ENCODE measurements around the gene MYADM. TPM values are rescaled to one million over a fixed set of nuclear protein-coding genes. Genes with fewer than 3 reads are reported as not detected.
A peak's percentile ranks its signal among the peaks of the same experiment; 100 is the strongest.
"Not testable (repeated sequence)": the region's sequence is repeated elsewhere in the genome, so short reads cannot be mapped to it uniquely, and the experiment has no call there.

The MYADM gene
- total and polyA plus RNA-seq, 2 of the 13 experiments (the other 11 are each of a cell fraction or from before 2014, with no cell fraction given), result 19.9 to 38.1 TPM

GRCh38 chr19:53840241-53840640 is 27.4 kb upstream of the MYADM start:
- not testable (repeated sequence) for FAIRE-seq
- in situ Hi-C loops (cut with HindIII; ENCODE audit: extremely low pct_ligation_motif_present, low pct_unique_long_range_greater_than_20kb), result loop anchor here (5.0 kb wide), 1 partner anchor 42 kb away; the partner anchor contains the start of gene PRKCG

GRCh38 chr19:53840914-53841313 is 26.8 kb upstream of the MYADM start:
- peaks cover 29% of the 10 kb centered on the region for H3K4me1 ChIP-seq (ENCODE audit: insufficient read depth, low read length)
- in situ Hi-C loops (cut with HindIII; ENCODE audit: extremely low pct_ligation_motif_present, low pct_unique_long_range_greater_than_20kb), result loop anchor here (5.0 kb wide), 1 partner anchor 41 kb away; the partner anchor contains the start of gene PRKCG
- not testable (repeated sequence) for FAIRE-seq; ATAC-seq; BruUV-seq (replicated peaks); H3K27ac ChIP-seq (ENCODE audit: extremely low read length, insufficient read depth, low read length); H3K36me3 ChIP-seq (replicated peaks in 1 of 2; ENCODE audit: control insufficient read depth in 1 of 2, insufficient read depth in 2 of 2, low read length in 2 of 2); H3K27me3 ChIP-seq (ENCODE audit: control insufficient read depth in 1 of 2, insufficient read depth in 2 of 2, low read length in 2 of 2); H4K20me1 ChIP-seq (ENCODE audit: insufficient read depth, low read length); H3K4me2 ChIP-seq (ENCODE audit: low read depth, low read length); H3K4me3 ChIP-seq (replicated peaks in 1 of 3; ENCODE audit: insufficient read depth in 1 of 3, low read depth in 2 of 3, low read length in 3 of 3); H3K79me2 ChIP-seq (ENCODE audit: insufficient read depth, low read length); H3K9ac ChIP-seq (ENCODE audit: insufficient read depth, low read depth, low read length); DNase-seq (ENCODE audit: low spot score); H2AFZ ChIP-seq (ENCODE audit: low read length); H3K9me3 ChIP-seq (ENCODE audit: low read length)
- WGBS (ENCODE audit: low lambda C conversion rate), result 31% methylated on average over 4 of the region's 4 CpGs
- POLR2A ChIA-PET, result interaction anchor here (0.7 to 1.2 kb wide), 2 partner anchors 25 to 27 kb away, joined by 3 to 5 read pairs; partner anchors contain the start of gene MYADM
- CTCF ChIA-PET (ENCODE audit: low intra/inter-chr PET ratio, low total read pairs), result interaction anchor here (2.1 to 2.6 kb wide), 3 partner anchors 41 to 189 kb away, joined by 14 to 34 read pairs (median 28); partner anchors contain the start of gene PRKCG
- intact Hi-C loops (cut with micrococcal nuclease; ENCODE audit: unreplicated experiment), result loop anchor here (5.0 kb wide), 1 partner anchor 34 kb away; no protein-coding TSS in a partner anchor

More at GRCh38 chr19:53840241-53840640, 27.4 kb upstream of the MYADM start:
- DNase-seq (ENCODE audit: low spot score); ATAC-seq; BruUV-seq (replicated peaks); H3K27ac ChIP-seq (ENCODE audit: extremely low read length, insufficient read depth, low read length); H3K9ac ChIP-seq (ENCODE audit: insufficient read depth, low read depth, low read length); H2AFZ ChIP-seq (ENCODE audit: low read length); H3K36me3 ChIP-seq (replicated peaks in 1 of 2; ENCODE audit: control insufficient read depth in 1 of 2, insufficient read depth in 2 of 2, low read length in 2 of 2); H3K79me2 ChIP-seq (ENCODE audit: insufficient read depth, low read length); H3K4me2 ChIP-seq (ENCODE audit: low read depth, low read length); H4K20me1 ChIP-seq (ENCODE audit: insufficient read depth, low read length); H3K4me3 ChIP-seq (replicated peaks in 1 of 3; ENCODE audit: insufficient read depth in 1 of 3, low read depth in 2 of 3, low read length in 3 of 3); H3K27me3 ChIP-seq (ENCODE audit: control insufficient read depth in 1 of 2, insufficient read depth in 2 of 2, low read length in 2 of 2); H3K9me3 ChIP-seq (ENCODE audit: low read length); CTCF ChIA-PET (ENCODE audit: low intra/inter-chr PET ratio, low total read pairs): not testable (repeated sequence)
- intact Hi-C loops (cut with micrococcal nuclease; ENCODE audit: unreplicated experiment), result loop anchor here (5.0 kb wide), 1 partner anchor 33 kb away; no protein-coding TSS in a partner anchor
- POLR2A ChIA-PET, result interaction anchor here (0.7 kb wide), 1 partner anchor 26 kb away, joined by 5 read pairs; no protein-coding TSS in a partner anchor
- H3K4me1 ChIP-seq (ENCODE audit: insufficient read depth, low read length), result peaks cover 29% of the 10 kb centered on the region
- WGBS (ENCODE audit: low lambda C conversion rate), result 75% methylated on average over 12 of the region's 12 CpGs

- H3K9ac ChIP-seq (ENCODE audit: insufficient read depth, low read depth, low read length), result no peak overlapping the region
- no peaks in the 10 kb centered on the region for H3K27me3 ChIP-seq (ENCODE audit: control insufficient read depth in 1 of 2, insufficient read depth in 2 of 2, low read length in 2 of 2)
- CTCF ChIA-PET (ENCODE audit: low intra/inter-chr PET ratio, low total read pairs), result no interaction called here
- no peaks in the 10 kb centered on the region for H3K36me3 ChIP-seq (replicated peaks in 1 of 2; ENCODE audit: control insufficient read depth in 1 of 2, insufficient read depth in 2 of 2, low read length in 2 of 2)
- no peak for FAIRE-seq
- H3K79me2 ChIP-seq (ENCODE audit: insufficient read depth, low read length), result no peaks in the 10 kb centered on the region
- no peaks in the 10 kb centered on the region for H3K9me3 ChIP-seq (ENCODE audit: low read length)
- in situ Hi-C loops (cut with HindIII; ENCODE audit: extremely low pct_ligation_motif_present, low pct_unique_long_range_greater_than_20kb) (loop anchor here (5.0 kb wide), 1 partner anchor 37 kb away; the partner anchor contains the start of gene PRKCG), intact Hi-C loops (cut with micrococcal nuclease; ENCODE audit: unreplicated experiment) (loop anchor here (5.0 kb wide), 1 partner anchor 38 kb away; no protein-coding TSS in a partner anchor)
- DNase-seq (ENCODE audit: low spot score), result no peak
- no TSS peak for BruUV-seq (replicated peaks)
- no peak overlapping the region for H2AFZ ChIP-seq (ENCODE audit: low read length)
- POLR2A ChIA-PET, result no interaction called here
- no peak overlapping the region for H3K4me2 ChIP-seq (ENCODE audit: low read depth, low read length)
- H3K4me3 ChIP-seq (replicated peaks in 1 of 3; ENCODE audit: insufficient read depth in 1 of 3, low read depth in 2 of 3, low read length in 3 of 3), result no peak overlapping the region
- no peak for ATAC-seq
- peaks cover 42% of the 10 kb centered on the region for H3K4me1 ChIP-seq (ENCODE audit: insufficient read depth, low read length)
- H4K20me1 ChIP-seq (ENCODE audit: insufficient read depth, low read length), result no peaks in the 10 kb centered on the region
- H3K27ac ChIP-seq (ENCODE audit: extremely low read length, insufficient read depth, low read length), result no peak overlapping the region
- WGBS (ENCODE audit: low lambda C conversion rate), result 74% methylated on average over 9 of the region's 9 CpGs
- TF ChIP-seq CEBPB (IDR thresholded peaks at IDR 0.05; ENCODE audit: borderline replicate concordance, low read depth, low read length), result peak; percentile 62; the same call in 1 of the 2 replicates
- TF ChIP-seq CHCHD3 (CRISPR knock-in tag; IDR thresholded peaks at IDR 0.05), result no peak
- TF ChIP-seq ZNF280B (CRISPR knock-in tag; IDR thresholded peaks at IDR 0.05; ENCODE audit: borderline replicate concordance), result no peak
These were observed 22.8 kb upstream of the MYADM start for GRCh38 chr19:53844849-53845246.

All from HepG2 (cell line).